HCT116 (cell line): ENCODE measurements around the gene GPC5.

Source experiments
- ATF3 ChIP-seq: IDR thresholded peaks from 2 replicates; pipeline ENCODE4 v1.6.1; 2012
- CTCF ChIP-seq, 3 experiments: fragments of 200-600 bp in 1 of 3; sonication (generic) in 1 of 3; IDR thresholded peaks in 2 of 3; conservative IDR thresholded peaks in 1 of 3; 2 replicates each; pipeline ENCODE4 v1.5.1; 2012 to 2017; ENCODE audit warnings: low read depth in 2 of 3, low read length in 2 of 3, antibody characterized with exemption in 1 of 3, borderline replicate concordance in 1 of 3, control low read depth in 1 of 3, mild to moderate bottlenecking in 1 of 3, mixed read lengths in 1 of 3, mixed run types in 1 of 3, moderate library complexity in 1 of 3; ENCODE audit not compliant: insufficient read depth in 1 of 3
- REST ChIP-seq: IDR thresholded peaks from 2 replicates; pipeline ENCODE4 v1.6.1; 2012; ENCODE audit warnings: low read depth

- TF ChIP-seq REST (no peak), ATF3 (no peak), CTCF (IDR thresholded peaks at IDR 0.05 in 2 of 3, conservative IDR thresholded peaks at IDR 0.05 in 1 of 3; ENCODE audit: borderline replicate concordance in 1 of 3, insufficient read depth in 1 of 3, low read depth in 2 of 3, low read length in 2 of 3) (no peak)
Observed at GRCh38 chr13:92572190-92572589, 1173.8 kb downstream of the GPC5 start.
